GM12878 (cell line): ENCODE data around the gene SPACA5. TPM values are rescaled to one million over a fixed set of nuclear protein-coding genes. Genes with fewer than 3 reads are reported as not detected.

ENCODE experiments used
- ATAC-seq: fragments of 200-7000 bp; cut with Tn5 transposase; 3 replicates; pipeline ENCODE4 v1.9.1; 2020; ENCODE audit warnings: mild to moderate bottlenecking, moderate library complexity
- BruUV-seq: library from RNA; stranded (reverse); fragments of 400-500 nt; replicated peaks from 2 replicates; lab custom pipeline; 2021; lab: Mats Ljungman, UMichigan
- CTCF ChIA-PET: fragments of 300-600 bp; sonication (Branson Sonifier 250); formaldehyde crosslinking; extraction: SDS; loops from one replicate; lab custom pipeline; 2021; ENCODE audit warnings: inconsistent platforms; lab: Yijun Ruan, JAX
- POLR2A ChIA-PET: fragments of 350-600 bp; formaldehyde crosslinking; extraction: SDS; loops from one replicate; lab custom pipeline; 2021; ENCODE audit warnings: inconsistent platforms; lab: Charles Lee
- RAD21 ChIA-PET: fragments of 300-600 bp; sonication (Branson Sonifier 250); formaldehyde crosslinking; loops from one replicate; lab custom pipeline; 2023; ENCODE audit warnings: antibody characterized with exemption; ENCODE audit not compliant: unreplicated experiment; lab: Charles Lee
- SMC1A ChIA-PET: fragments of 300-600 bp; sonication (Branson Sonifier 250); formaldehyde crosslinking; loops from one replicate; lab custom pipeline; 2023; ENCODE audit not compliant: unreplicated experiment, uncharacterized antibody; lab: Charles Lee
- DNase-seq: peaks from one replicate; pipeline ENCODE4 v3.0.0-alpha.2; 2011; ENCODE audit warnings: low read depth, low spot score
- FAIRE-seq: peaks from 3 replicates; lab custom pipeline; 2011; peaks lifted over from hg19 to GRCh38; lab: Jason Lieb, UNC
- H2AFZ ChIP-seq: 2 replicates; pipeline ENCODE4 v1.6.0; 2011; ENCODE audit warnings: low read depth, low read length, control low read depth; ENCODE audit not compliant: control insufficient read depth
- H3K27ac ChIP-seq: 2 replicates; pipeline ENCODE4 v1.5.1; 2011; ENCODE audit warnings: control low read depth; ENCODE audit not compliant: control insufficient read depth, insufficient read depth
- H3K27me3 ChIP-seq, 2 experiments: replicated peaks in 1 of 2; 2 replicates each; pipeline versions ENCODE4 v1.6.0 to v1.6.1; 2011; ENCODE audit warnings: low read length in 1 of 2; ENCODE audit not compliant: control insufficient read depth in 2 of 2, insufficient read depth in 2 of 2
- H3K36me3 ChIP-seq, 2 experiments: 2 replicates each; pipeline ENCODE4 v1.5.1; 2011; ENCODE audit warnings: low read length in 1 of 2; ENCODE audit not compliant: control insufficient read depth in 2 of 2, insufficient read depth in 2 of 2
- H3K4me1 ChIP-seq: 2 replicates; pipeline ENCODE4 v1.6.1; 2011; ENCODE audit warnings: mild to moderate bottlenecking, low read length, moderate library complexity, mixed read lengths; ENCODE audit not compliant: control insufficient read depth, insufficient read depth
- H3K4me2 ChIP-seq: 2 replicates; pipeline ENCODE4 v1.6.0; 2011; ENCODE audit warnings: control low read depth; ENCODE audit not compliant: control insufficient read depth, insufficient read depth
- H3K4me3 ChIP-seq: fragments of 200-600 bp; sonication (generic); 2 replicates; pipeline ENCODE4 v1.5.1; 2016
- H3K79me2 ChIP-seq: 2 replicates; pipeline ENCODE4 v1.6.0; 2011; ENCODE audit warnings: low read length; ENCODE audit not compliant: control insufficient read depth, insufficient read depth
- H3K9ac ChIP-seq: 2 replicates; pipeline ENCODE4 v1.8.0; 2011; ENCODE audit warnings: low read length, control low read depth, mixed read lengths; ENCODE audit not compliant: control insufficient read depth, insufficient read depth
- H3K9me3 ChIP-seq: replicated peaks from 3 replicates; pipeline ENCODE4 v1.5.1; 2011; ENCODE audit warnings: mild to moderate bottlenecking, low read length; ENCODE audit not compliant: control insufficient read depth, insufficient read depth
- H4K20me1 ChIP-seq: 2 replicates; pipeline ENCODE4 v1.6.0; 2011; ENCODE audit not compliant: control insufficient read depth, insufficient read depth
- CHD4 ChIP-seq: fragments of 200-600 bp; sonication (generic); IDR thresholded peaks from 2 replicates; pipeline ENCODE4 v1.6.1; 2016; ENCODE audit warnings: mild to moderate bottlenecking
- IKZF1 ChIP-seq: fragments of 450-650 bp; conservative IDR thresholded peaks from 2 replicates; pipeline ENCODE4 v1.6.1; 2017; ENCODE audit warnings: antibody characterized with exemption, mild to moderate bottlenecking
- NBN ChIP-seq: fragments of 450-650 bp; IDR thresholded peaks from 2 replicates; pipeline ENCODE4 v1.6.1; 2016
- POLR2A ChIP-seq: IDR thresholded peaks from 2 replicates; pipeline ENCODE4 v1.6.1; 2011; ENCODE audit warnings: low read depth, mild to moderate bottlenecking, low read length
- SREBF2 ChIP-seq: IDR thresholded peaks from 2 replicates; pipeline ENCODE4 v1.6.1; 2012; ENCODE audit warnings: mild to moderate bottlenecking, low read length
- STAT3 ChIP-seq: IDR thresholded peaks from 2 replicates; pipeline ENCODE4 v1.6.1; 2011; ENCODE audit warnings: low read depth, low read length, improper control_type of control experiment
- YBX1 ChIP-seq: fragments of 450-650 bp; IDR thresholded peaks from 2 replicates; pipeline ENCODE4 v1.6.1; 2016; ENCODE audit warnings: antibody characterized with exemption
- WGBS: methylation state at CpG from one replicate; pipeline ENCODE4 v1.1.6; 2016; ENCODE audit warnings: low lambda C conversion rate; ENCODE audit not compliant: insufficient replicate concordance, insufficient coverage; ENCODE audit errors: missing lambda C conversion rate; 5-methylcytosine and 5-hydroxymethylcytosine counted together
- in situ Hi-C: fragments of 300-500 bp; cut with MboI; formaldehyde crosslinking; loops from 9 replicates; pipeline ENCODE4 v1.14.3; 2018; ENCODE audit warnings: mixed read lengths
- intact Hi-C: fragments of 100-400 bp; cut with micrococcal nuclease; formaldehyde crosslinking; loops from one replicate; pipeline ENCODE4 v1.14.2; 2022; ENCODE audit not compliant: unreplicated experiment
- polyA plus RNA-seq, 11 experiments: library from polyadenylated mRNA; depleted of rRNA in 4 of 11; unstranded in 6 of 11; stranded (reverse) in 5 of 11; fragments of >200 nt; fragmentation: Nextera tagmentation in 4 of 11; fragmentation: Illumina TruSeq in 1 of 11; extraction: Ambion mirVana in 4 of 11; extraction: Trizol in 1 of 11; gene quantifications; 1 replicate in 1 of 11; 2 replicates in 10 of 11; pipeline versions ENCODE4 v1.2.1 to v1.2.3, GENCODE V29; 2011 to 2016; ENCODE audit warnings: inconsistent platforms in 2 of 11, missing spikeins in 2 of 11, low read depth in 1 of 11
- total RNA-seq, 4 experiments: library from RNA; depleted of rRNA in 3 of 4; stranded (reverse); fragments of >200 nt in 3 of 4; fragmentation: Illumina TruSeq in 1 of 4; extraction: Trizol in 1 of 4; gene quantifications; 2 replicates each; pipeline versions ENCODE4 v1.2.1 to v1.2.3, GENCODE V29; 2013 to 2021
- TF ChIP-seq, protein P1 (sequence below): fragments of 450-650 bp; formaldehyde crosslinking; IDR thresholded peaks from 2 replicates; pipeline ENCODE4 v1.5.0; 2022; ENCODE audit warnings: mild to moderate bottlenecking, missing genetic modification characterization
- TF ChIP-seq, protein P2 (sequence below): IDR thresholded peaks from 2 replicates; pipeline ENCODE4 v1.6.1; 2012; ENCODE audit warnings: low read depth, low read length, improper control_type of control experiment
- TF ChIP-seq, protein P3 (sequence below): fragments of 450-650 bp; IDR thresholded peaks from 2 replicates; pipeline ENCODE4 v1.6.1; 2016; ENCODE audit warnings: mild to moderate bottlenecking
- TF ChIP-seq, protein P4 (sequence below): fragments of 450-650 bp; IDR thresholded peaks from 2 replicates; pipeline ENCODE4 v1.6.1; 2017; ENCODE audit warnings: mild to moderate bottlenecking, moderate library complexity

The SPACA5 gene
- total and polyA plus RNA-seq, 10 of the 15 experiments (the other 5 are each of a cell fraction or from before 2014, with no cell fraction given) = 0.18 to 0.97 (median 0.25) TPM; not detected in 4

DNA sequence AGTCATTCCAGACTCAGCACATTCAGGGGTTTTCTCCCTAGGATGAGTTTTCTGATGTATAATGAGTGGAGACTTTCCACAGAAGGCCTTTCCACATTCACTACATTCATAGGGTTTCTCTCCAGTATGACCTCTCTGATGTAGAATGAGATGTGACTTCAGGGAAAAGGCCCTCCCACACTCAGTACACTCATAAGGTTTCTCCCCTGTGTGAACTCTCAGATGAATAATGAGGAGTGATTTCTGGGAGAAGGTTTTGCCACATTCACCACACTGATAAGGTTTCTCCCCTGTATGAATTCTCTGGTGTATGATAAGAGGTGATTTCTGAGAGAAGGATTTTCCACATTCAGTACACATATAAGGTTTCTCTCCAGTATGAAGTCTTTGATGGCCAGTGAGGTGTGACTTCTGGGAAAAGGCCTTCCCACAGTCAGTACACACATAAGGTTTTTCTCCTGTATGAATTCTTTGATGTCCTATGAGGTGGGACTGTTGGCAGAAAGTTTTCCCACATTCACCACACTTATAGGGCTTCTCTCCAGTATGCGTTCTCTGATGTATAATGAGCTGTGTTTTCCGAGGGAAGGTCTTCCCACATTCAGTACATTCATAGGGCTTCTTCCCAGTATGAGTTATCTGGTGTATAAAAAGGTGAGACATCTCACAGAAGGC, 52.0 kb downstream of the SPACA5 start:
- DNase-seq (no peak), FAIRE-seq (no peak), ATAC-seq (no peak)
- no peaks in the 10 kb centered on the region for H3K4me1 ChIP-seq
- no peaks in the 10 kb centered on the region for H4K20me1 ChIP-seq
- BruUV-seq = no TSS peak
- SMC1A ChIA-PET = interaction anchor here (1.3 kb wide), 1 partner anchor 9 kb away, joined by 3 read pairs; no protein-coding TSS in a partner anchor
- POLR2A ChIA-PET = no interaction called here
- no peak overlapping the region for H3K4me2 ChIP-seq
- RAD21 ChIA-PET = no interaction called here
- no peak for TF ChIP-seq SREBF2
- TF ChIP-seq, protein P1, sequence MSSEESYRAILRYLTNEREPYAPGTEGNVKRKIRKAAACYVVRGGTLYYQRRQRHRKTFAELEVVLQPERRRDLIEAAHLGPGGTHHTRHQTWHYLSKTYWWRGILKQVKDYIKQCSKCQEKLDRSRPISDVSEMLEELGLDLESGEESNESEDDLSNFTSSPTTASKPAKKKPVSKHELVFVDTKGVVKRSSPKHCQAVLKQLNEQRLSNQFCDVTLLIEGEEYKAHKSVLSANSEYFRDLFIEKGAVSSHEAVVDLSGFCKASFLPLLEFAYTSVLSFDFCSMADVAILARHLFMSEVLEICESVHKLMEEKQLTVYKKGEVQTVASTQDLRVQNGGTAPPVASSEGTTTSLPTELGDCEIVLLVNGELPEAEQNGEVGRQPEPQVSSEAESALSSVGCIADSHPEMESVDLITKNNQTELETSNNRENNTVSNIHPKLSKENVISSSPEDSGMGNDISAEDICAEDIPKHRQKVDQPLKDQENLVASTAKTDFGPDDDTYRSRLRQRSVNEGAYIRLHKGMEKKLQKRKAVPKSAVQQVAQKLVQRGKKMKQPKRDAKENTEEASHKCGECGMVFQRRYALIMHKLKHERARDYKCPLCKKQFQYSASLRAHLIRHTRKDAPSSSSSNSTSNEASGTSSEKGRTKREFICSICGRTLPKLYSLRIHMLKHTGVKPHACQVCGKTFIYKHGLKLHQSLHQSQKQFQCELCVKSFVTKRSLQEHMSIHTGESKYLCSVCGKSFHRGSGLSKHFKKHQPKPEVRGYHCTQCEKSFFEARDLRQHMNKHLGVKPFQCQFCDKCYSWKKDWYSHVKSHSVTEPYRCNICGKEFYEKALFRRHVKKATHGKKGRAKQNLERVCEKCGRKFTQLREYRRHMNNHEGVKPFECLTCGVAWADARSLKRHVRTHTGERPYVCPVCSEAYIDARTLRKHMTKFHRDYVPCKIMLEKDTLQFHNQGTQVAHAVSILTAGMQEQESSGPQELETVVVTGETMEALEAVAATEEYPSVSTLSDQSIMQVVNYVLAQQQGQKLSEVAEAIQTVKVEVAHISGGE = no peak
- no peak for TF ChIP-seq STAT3
- no peak for TF ChIP-seq IKZF1
- no peak for TF ChIP-seq YBX1
- TF ChIP-seq POLR2A = no peak
- TF ChIP-seq NBN = no peak
- TF ChIP-seq, protein P2, sequence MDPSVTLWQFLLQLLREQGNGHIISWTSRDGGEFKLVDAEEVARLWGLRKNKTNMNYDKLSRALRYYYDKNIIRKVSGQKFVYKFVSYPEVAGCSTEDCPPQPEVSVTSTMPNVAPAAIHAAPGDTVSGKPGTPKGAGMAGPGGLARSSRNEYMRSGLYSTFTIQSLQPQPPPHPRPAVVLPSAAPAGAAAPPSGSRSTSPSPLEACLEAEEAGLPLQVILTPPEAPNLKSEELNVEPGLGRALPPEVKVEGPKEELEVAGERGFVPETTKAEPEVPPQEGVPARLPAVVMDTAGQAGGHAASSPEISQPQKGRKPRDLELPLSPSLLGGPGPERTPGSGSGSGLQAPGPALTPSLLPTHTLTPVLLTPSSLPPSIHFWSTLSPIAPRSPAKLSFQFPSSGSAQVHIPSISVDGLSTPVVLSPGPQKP = no peak
- TF ChIP-seq, protein P3, sequence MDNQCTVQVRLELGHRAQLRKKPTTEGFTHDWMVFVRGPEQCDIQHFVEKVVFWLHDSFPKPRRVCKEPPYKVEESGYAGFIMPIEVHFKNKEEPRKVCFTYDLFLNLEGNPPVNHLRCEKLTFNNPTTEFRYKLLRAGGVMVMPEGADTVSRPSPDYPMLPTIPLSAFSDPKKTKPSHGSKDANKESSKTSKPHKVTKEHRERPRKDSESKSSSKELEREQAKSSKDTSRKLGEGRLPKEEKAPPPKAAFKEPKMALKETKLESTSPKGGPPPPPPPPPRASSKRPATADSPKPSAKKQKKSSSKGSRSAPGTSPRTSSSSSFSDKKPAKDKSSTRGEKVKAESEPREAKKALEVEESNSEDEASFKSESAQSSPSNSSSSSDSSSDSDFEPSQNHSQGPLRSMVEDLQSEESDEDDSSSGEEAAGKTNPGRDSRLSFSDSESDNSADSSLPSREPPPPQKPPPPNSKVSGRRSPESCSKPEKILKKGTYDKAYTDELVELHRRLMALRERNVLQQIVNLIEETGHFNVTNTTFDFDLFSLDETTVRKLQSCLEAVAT = no peak
- TF ChIP-seq, protein P4, sequence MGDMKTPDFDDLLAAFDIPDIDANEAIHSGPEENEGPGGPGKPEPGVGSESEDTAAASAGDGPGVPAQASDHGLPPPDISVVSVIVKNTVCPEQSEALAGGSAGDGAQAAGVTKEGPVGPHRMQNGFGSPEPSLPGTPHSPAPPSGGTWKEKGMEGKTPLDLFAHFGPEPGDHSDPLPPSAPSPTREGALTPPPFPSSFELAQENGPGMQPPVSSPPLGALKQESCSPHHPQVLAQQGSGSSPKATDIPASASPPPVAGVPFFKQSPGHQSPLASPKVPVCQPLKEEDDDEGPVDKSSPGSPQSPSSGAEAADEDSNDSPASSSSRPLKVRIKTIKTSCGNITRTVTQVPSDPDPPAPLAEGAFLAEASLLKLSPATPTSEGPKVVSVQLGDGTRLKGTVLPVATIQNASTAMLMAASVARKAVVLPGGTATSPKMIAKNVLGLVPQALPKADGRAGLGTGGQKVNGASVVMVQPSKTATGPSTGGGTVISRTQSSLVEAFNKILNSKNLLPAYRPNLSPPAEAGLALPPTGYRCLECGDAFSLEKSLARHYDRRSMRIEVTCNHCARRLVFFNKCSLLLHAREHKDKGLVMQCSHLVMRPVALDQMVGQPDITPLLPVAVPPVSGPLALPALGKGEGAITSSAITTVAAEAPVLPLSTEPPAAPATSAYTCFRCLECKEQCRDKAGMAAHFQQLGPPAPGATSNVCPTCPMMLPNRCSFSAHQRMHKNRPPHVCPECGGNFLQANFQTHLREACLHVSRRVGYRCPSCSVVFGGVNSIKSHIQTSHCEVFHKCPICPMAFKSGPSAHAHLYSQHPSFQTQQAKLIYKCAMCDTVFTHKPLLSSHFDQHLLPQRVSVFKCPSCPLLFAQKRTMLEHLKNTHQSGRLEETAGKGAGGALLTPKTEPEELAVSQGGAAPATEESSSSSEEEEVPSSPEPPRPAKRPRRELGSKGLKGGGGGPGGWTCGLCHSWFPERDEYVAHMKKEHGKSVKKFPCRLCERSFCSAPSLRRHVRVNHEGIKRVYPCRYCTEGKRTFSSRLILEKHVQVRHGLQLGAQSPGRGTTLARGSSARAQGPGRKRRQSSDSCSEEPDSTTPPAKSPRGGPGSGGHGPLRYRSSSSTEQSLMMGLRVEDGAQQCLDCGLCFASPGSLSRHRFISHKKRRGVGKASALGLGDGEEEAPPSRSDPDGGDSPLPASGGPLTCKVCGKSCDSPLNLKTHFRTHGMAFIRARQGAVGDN = no peak
- no peak for TF ChIP-seq CHD4
- no peak overlapping the region for H3K27ac ChIP-seq
- H3K9me3 ChIP-seq = peaks cover 10% of the 10 kb centered on the region
- intact Hi-C loops = no loop called here
- CTCF ChIA-PET = interaction anchor here (1.4 kb wide), 1 partner anchor 11 kb away, joined by 3 read pairs; no protein-coding TSS in a partner anchor
- no peak overlapping the region for H3K4me3 ChIP-seq
- no peaks in the 10 kb centered on the region for H3K79me2 ChIP-seq
- 23% methylated on average over 2 of the region's 2 CpGs for WGBS
- H3K36me3 ChIP-seq = peaks cover 0 to 7% of the 10 kb centered on the region in 2 experiments; a peak in 1 of 4 replicates
- no peak overlapping the region for H3K9ac ChIP-seq
- no peak overlapping the region for H2AFZ ChIP-seq
- no peaks in the 10 kb centered on the region for H3K27me3 ChIP-seq
- in situ Hi-C loops = no loop called here
